H1 (cell line): ENCODE results near the gene TMEM161A. TPM values are rescaled to one million over a fixed set of nuclear protein-coding genes. Genes with fewer than 3 reads are reported as not detected.

Experiments used
- CTCF ChIA-PET: fragments of 300-600 bp; sonication (Branson Sonifier 250); formaldehyde crosslinking; loops from one replicate; lab custom pipeline; 2021; ENCODE audit not compliant: partially characterized antibody; lab: Charles Lee
- POLR2A ChIA-PET: fragments of 300-600 bp; sonication (Branson Sonifier 250); formaldehyde crosslinking; loops from one replicate; lab custom pipeline; 2021; ENCODE audit warnings: inconsistent platforms; ENCODE audit not compliant: partially characterized antibody; lab: Charles Lee
- DNase-seq, 2 experiments: peaks; one replicate each; pipeline versions ENCODE4 v3.0.0 to v3.0.0-alpha.2; 2010 to 2022; ENCODE audit warnings: low spot score in 2 of 2, low read depth in 1 of 2, mixed read lengths in 1 of 2
- FAIRE-seq: peaks from 2 replicates; lab custom pipeline; 2011; peaks lifted over from hg19 to GRCh38; lab: Jason Lieb, UNC
- H2AFZ ChIP-seq: 2 replicates; pipeline ENCODE4 v1.8.1; 2012; ENCODE audit warnings: low read length, inconsistent platforms
- H2AK5ac ChIP-seq: 2 replicates; pipeline ENCODE4 v1.6.1; 2013; ENCODE audit warnings: low read depth, low read length
- H2BK120ac ChIP-seq: replicated peaks from 2 replicates; pipeline ENCODE3; 2013; ENCODE audit warnings: low read depth, low read length, inconsistent platforms
- H2BK12ac ChIP-seq: 2 replicates; pipeline ENCODE4 v1.6.1; 2013; ENCODE audit warnings: low read depth, low read length
- H2BK15ac ChIP-seq: 2 replicates; pipeline ENCODE4 v1.6.1; 2013; ENCODE audit warnings: low read length
- H2BK20ac ChIP-seq: 2 replicates; pipeline ENCODE4 v1.6.1; 2013; ENCODE audit warnings: low read length
- H2BK5ac ChIP-seq: 2 replicates; pipeline ENCODE4 v1.6.1; 2013; ENCODE audit warnings: low read depth, low read length
- H3K14ac ChIP-seq: 2 replicates; pipeline ENCODE4 v1.6.1; 2013; ENCODE audit warnings: inconsistent platforms; ENCODE audit not compliant: insufficient read length
- H3K18ac ChIP-seq: 2 replicates; pipeline ENCODE4 v1.6.1; 2013; ENCODE audit warnings: low read length; ENCODE audit errors: extremely low read depth
- H3K23ac ChIP-seq: 2 replicates; pipeline ENCODE4 v1.6.1; 2013; ENCODE audit warnings: inconsistent platforms; ENCODE audit not compliant: insufficient read length
- H3K23me2 ChIP-seq: 2 replicates; pipeline ENCODE4 v1.6.1; 2013; ENCODE audit warnings: low read depth, low read length
- H3K27ac ChIP-seq: 2 replicates; pipeline ENCODE4 v1.6.1; 2011; ENCODE audit warnings: low read depth, low read length, inconsistent platforms
- H3K27me3 ChIP-seq, 4 experiments: replicated peaks in 1 of 4; 1 replicate in 1 of 4; 2 replicates in 3 of 4; pipeline versions ENCODE4 v1.6.1 to v1.8.1; 2011 to 2013; ENCODE audit warnings: low read length in 3 of 4, mild to moderate bottlenecking in 3 of 4, inconsistent platforms in 2 of 4, mixed read lengths in 2 of 4, moderate library complexity in 1 of 4; ENCODE audit not compliant: control insufficient read depth in 3 of 4, insufficient read depth in 3 of 4; ENCODE audit errors: extremely low read depth in 1 of 4
- H3K36me3 ChIP-seq, 4 experiments: 2 replicates each; pipeline versions ENCODE4 v1.6.1 to v1.8.1; 2011 to 2013; ENCODE audit warnings: mild to moderate bottlenecking in 4 of 4, low read length in 3 of 4, moderate library complexity in 2 of 4, control low read depth in 1 of 4, inconsistent platforms in 1 of 4; ENCODE audit not compliant: insufficient read depth in 4 of 4, control insufficient read depth in 2 of 4
- H3K4ac ChIP-seq: replicated peaks from 2 replicates; pipeline ENCODE3; 2013; ENCODE audit warnings: low read length, low read depth, mixed read lengths, inconsistent platforms; ENCODE audit not compliant: insufficient read length
- H3K4me1 ChIP-seq, 4 experiments: replicated peaks in 1 of 4; 1 replicate in 1 of 4; 2 replicates in 3 of 4; pipeline versions ENCODE4 v1.6.1 to v1.8.1; 2011 to 2013; ENCODE audit warnings: low read length in 3 of 4, inconsistent platforms in 2 of 4, mixed read lengths in 1 of 4; ENCODE audit not compliant: insufficient read depth in 4 of 4, control insufficient read depth in 3 of 4
- H3K4me2 ChIP-seq, 2 experiments: 2 replicates each; pipeline versions ENCODE4 v1.6.1 to v1.8.1; 2011 to 2013; ENCODE audit warnings: low read depth in 2 of 2, low read length in 2 of 2, control low read depth in 1 of 2, inconsistent platforms in 1 of 2, mild to moderate bottlenecking in 1 of 2; ENCODE audit not compliant: insufficient read depth in 1 of 2
- H3K4me3 ChIP-seq, 4 experiments: fragments of 200-600, 300-600 bp in 1 of 4; sonication (generic), shearing (Covaris generic), sonication (Bioruptor Twin) in 1 of 4; 2 replicates each; pipeline versions ENCODE4 v1.5.1 to v1.8.1; 2011 to 2016; ENCODE audit warnings: low read length in 4 of 4, low read depth in 3 of 4, control low read depth in 2 of 4, inconsistent platforms in 2 of 4, mild to moderate bottlenecking in 2 of 4, mixed read lengths in 1 of 4, moderate library complexity in 1 of 4; ENCODE audit not compliant: insufficient read depth in 2 of 4; ENCODE audit errors: extremely low read depth in 1 of 4
- H3K56ac ChIP-seq: replicated peaks from 2 replicates; pipeline ENCODE3; 2013; ENCODE audit warnings: low read depth, mild to moderate bottlenecking, mixed read lengths, low read length, inconsistent platforms; ENCODE audit not compliant: insufficient read length
- H3K79me1 ChIP-seq: 2 replicates; pipeline ENCODE4 v1.6.1; 2013; ENCODE audit warnings: low read depth, low read length, control low read depth
- H3K79me2 ChIP-seq, 2 experiments: 2 replicates each; pipeline versions ENCODE4 v1.6.1 to v1.8.1; 2012 to 2013; ENCODE audit warnings: low read length in 2 of 2, mild to moderate bottlenecking in 2 of 2, inconsistent platforms in 1 of 2; ENCODE audit not compliant: insufficient read depth in 2 of 2, control insufficient read depth in 1 of 2
- H3K9ac ChIP-seq, 4 experiments: replicated peaks in 1 of 4; 1 replicate in 1 of 4; 2 replicates in 3 of 4; pipeline versions ENCODE4 v1.6.1 to v1.8.1; 2011 to 2013; ENCODE audit warnings: low read depth in 3 of 4, low read length in 3 of 4, control low read depth in 2 of 4, mild to moderate bottlenecking in 2 of 4, moderate library complexity in 2 of 4, inconsistent platforms in 1 of 4; ENCODE audit errors: extremely low read depth in 1 of 4
- H3K9me3 ChIP-seq, 2 experiments: 2 replicates each; pipeline versions ENCODE4 v1.6.1 to v1.8.1; 2012 to 2013; ENCODE audit warnings: mild to moderate bottlenecking in 2 of 2, moderate library complexity in 2 of 2, control low read depth in 1 of 2, inconsistent platforms in 1 of 2, low read depth in 1 of 2, low read length in 1 of 2, mixed read lengths in 1 of 2; ENCODE audit not compliant: insufficient read depth in 2 of 2
- H4K20me1 ChIP-seq, 2 experiments: replicated peaks in 1 of 2; 2 replicates each; pipeline versions ENCODE3 to v1.8.1; 2011 to 2013; ENCODE audit warnings: inconsistent platforms in 2 of 2, low read length in 2 of 2, mild to moderate bottlenecking in 1 of 2; ENCODE audit not compliant: insufficient read depth in 2 of 2, control insufficient read depth in 1 of 2
- H4K5ac ChIP-seq: 2 replicates; pipeline ENCODE4 v1.6.1; 2013; ENCODE audit warnings: low read length, low read depth, mixed read lengths, inconsistent platforms; ENCODE audit not compliant: insufficient read length
- H4K8ac ChIP-seq: 2 replicates; pipeline ENCODE4 v1.8.0; 2013; ENCODE audit warnings: mild to moderate bottlenecking, moderate library complexity, low read length, inconsistent platforms; ENCODE audit not compliant: insufficient read depth; ENCODE audit errors: extremely low read depth
- H4K91ac ChIP-seq: replicated peaks from 2 replicates; pipeline ENCODE3; 2013; ENCODE audit warnings: low read length, mixed read lengths, inconsistent platforms; ENCODE audit not compliant: insufficient read length
- BCL11A ChIP-seq, 2 experiments: IDR thresholded peaks; one replicate each; pipeline ENCODE4 v1.6.1; 2011; ENCODE audit warnings: low read depth in 2 of 2, low read length in 2 of 2, mild to moderate bottlenecking in 2 of 2
- FOSL1 ChIP-seq: IDR thresholded peaks from 2 replicates; pipeline ENCODE4 v1.6.1; 2011; ENCODE audit warnings: mild to moderate bottlenecking, low read depth, low read length, moderate library complexity; ENCODE audit not compliant: insufficient read depth
- JUND ChIP-seq: IDR thresholded peaks from 2 replicates; pipeline ENCODE4 v1.6.1; 2011; ENCODE audit warnings: mild to moderate bottlenecking, improper control_type of control experiment, low read length
- RAD21 ChIP-seq, 2 experiments: IDR thresholded peaks in 1 of 2; conservative IDR thresholded peaks in 1 of 2; 2 replicates each; pipeline ENCODE4 v1.6.1; 2011; ENCODE audit warnings: low read depth in 2 of 2, low read length in 2 of 2, improper control_type of control experiment in 1 of 2, inconsistent platforms in 1 of 2, mild to moderate bottlenecking in 1 of 2, moderate library complexity in 1 of 2
- TAF1 ChIP-seq: IDR thresholded peaks from 2 replicates; pipeline ENCODE4 v1.6.1; 2011; ENCODE audit warnings: mild to moderate bottlenecking, low read depth, low read length
- WGBS, 2 experiments: shearing (Covaris generic) in 1 of 2; methylation state at CpG; one replicate each; pipeline versions ENCODE4 v1.1.6 to v1.1.7; 2013 to 2015; ENCODE audit warnings: low lambda C conversion rate in 2 of 2, mixed read lengths in 2 of 2, inconsistent platforms in 1 of 2, low coverage in 1 of 2, missing lambda C conversion rate in 1 of 2; ENCODE audit not compliant: insufficient replicate concordance in 2 of 2, insufficient coverage in 1 of 2, insufficient read length in 1 of 2; ENCODE audit errors: extremely low coverage in 1 of 2, missing lambda C conversion rate in 1 of 2; 5-methylcytosine and 5-hydroxymethylcytosine counted together
- long read RNA-seq, 2 experiments: library from RNA in 1 of 2; library from capped mRNA in 1 of 2; stranded (forward); transcript quantifications; one replicate each; pipeline ENCODE4 v2.0.0, GENCODE V29; 2021; ENCODE audit warnings: inconsistent platforms in 1 of 2
- polyA minus RNA-seq, 3 experiments: library from RNA; depleted of rRNA, polyadenylated mRNA; stranded (reverse); fragments of >200 nt; gene quantifications; 1 replicate in 2 of 3; 2 replicates in 1 of 3; pipeline ENCODE4 v1.2.3, GENCODE V29; 2011
- polyA plus RNA-seq, 7 experiments: library from polyadenylated mRNA; depleted of rRNA in 3 of 7; stranded (reverse) in 5 of 7; unstranded in 2 of 7; fragments of >200 nt in 5 of 7; fragments of 200-250 nt in 2 of 7; gene quantifications; 1 replicate in 5 of 7; 2 replicates in 1 of 7; 4 replicates in 1 of 7; pipeline versions ENCODE4 v1.2.1 to v1.2.3, GENCODE V29; 2011 to 2013; ENCODE audit warnings: missing spikeins in 2 of 7, mixed read lengths in 2 of 7
- total RNA-seq: library from RNA; stranded (reverse); fragmentation: NEBNext Ultra II Directional; extraction: Animal tissue kit (Norgen Biotek cat#: 25700); gene quantifications from 2 replicates; pipeline ENCODE4 v1.2.1, GENCODE V29; 2021
- TF ChIP-seq, protein P1 (sequence below): IDR thresholded peaks from 2 replicates; pipeline ENCODE4 v1.6.1; 2012; ENCODE audit warnings: inconsistent platforms

TMEM161A gene
- total RNA-seq (41.9 and 47.8 TPM in 2 replicates), polyA plus RNA-seq (2011; rRNA removed) (103 and 153 TPM in 2 replicates), polyA minus RNA-seq (2011; rRNA and poly(A)+ RNA removed) (46.0 and 81.2 TPM in 2 replicates)
- polyA plus RNA-seq (2011; cell fraction: cytosol; rRNA removed), result 80.8 TPM
- 202 TPM for polyA plus RNA-seq (2011; cell fraction: nucleus; rRNA removed)
- 26.3 to 50.2 TPM (median 47.7 TPM) in 4 replicates for polyA plus RNA-seq (2012, experiment 1 of 2)
- polyA plus RNA-seq (2012, experiment 2 of 2), result 46.4 TPM
- 62.3 TPM for polyA plus RNA-seq (2013, experiment 1 of 2)
- 53.9 TPM for polyA plus RNA-seq (2013, experiment 2 of 2)
- polyA minus RNA-seq (2011; cell fraction: cytosol; rRNA and poly(A)+ RNA removed), result 40.2 TPM
- 34.3 TPM for polyA minus RNA-seq (2011; cell fraction: nucleus; rRNA and poly(A)+ RNA removed)
- long read RNA-seq, experiment 1, transcript TMEM161A-201 (12 exons, 1,820 nt), result major isoform, 6 of 55 reads
- long read RNA-seq, experiment 1, partial matches to known transcripts, result 39 of 55 reads
- long read RNA-seq, experiment 1, other reads (novel, unspliced or antisense), result 10 of 55 reads
- long read RNA-seq, experiment 2, transcript TMEM161A-201 (12 exons, 1,820 nt), result major isoform, 28 of 43 reads
- long read RNA-seq, experiment 2, partial matches to known transcripts, result 3 of 43 reads
- long read RNA-seq, experiment 2, other reads (novel, unspliced or antisense), result 8 of 43 reads

DNA sequence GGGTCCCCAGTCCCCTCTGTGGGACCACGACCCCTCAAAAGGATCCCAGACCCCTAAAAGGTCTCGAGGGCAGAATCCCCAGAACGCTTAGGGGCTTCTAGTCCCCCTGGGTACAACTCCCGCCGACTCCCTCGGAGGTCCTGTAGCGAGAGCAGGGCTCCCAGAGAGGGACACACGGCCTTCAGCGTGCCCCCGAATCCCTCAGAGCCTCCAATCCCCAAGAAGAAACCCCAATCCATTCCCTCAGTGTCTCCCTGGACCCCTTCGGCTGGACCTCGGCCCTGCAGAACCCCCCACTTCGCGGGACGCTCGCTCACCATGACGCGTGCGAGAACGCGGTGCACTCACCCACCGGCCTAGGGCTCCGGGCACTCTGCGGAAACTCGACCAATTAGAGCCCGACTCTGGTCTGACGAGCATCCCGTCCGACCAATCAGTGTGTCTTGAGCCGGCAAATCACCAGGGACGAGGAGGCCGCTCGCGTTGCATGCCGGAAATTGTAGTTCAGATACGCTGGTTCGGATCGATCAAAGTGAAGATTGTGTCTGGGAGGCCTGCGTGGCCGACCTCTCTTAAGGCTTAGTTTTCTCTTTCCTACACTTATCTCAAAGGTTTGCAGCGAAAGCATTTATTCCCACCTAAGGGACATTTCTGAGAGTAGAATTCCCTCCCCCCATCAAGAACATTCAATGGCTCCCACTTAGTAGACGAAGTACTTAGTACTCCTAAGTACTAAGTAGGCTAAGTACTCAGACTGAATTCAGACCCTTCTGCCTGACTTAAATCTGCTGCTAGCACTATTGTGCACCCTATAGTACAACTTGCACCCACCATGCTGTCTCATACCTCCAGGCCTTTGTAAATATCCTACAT is at the start of gene TMEM161A:
TMEM161A (minus strand) TSS at position 370 of the 873 bp plus-strand sequence; CDS start at position 320, 50 bp downstream.
- peak; percentile 88 to 98 for DNase-seq
- ChIA-PET CTCF (interaction anchor here (0.8 to 6.2 kb wide), 10 partner anchors 10 to 115 kb away, joined by 3 to 46 read pairs (median 4); no protein-coding TSS in a partner anchor), POLR2A (interaction anchor here (0.7 to 1.5 kb wide), 3 partner anchors 23 to 69 kb away, joined by 3 to 5 read pairs (median 4); no protein-coding TSS in a partner anchor)
- Histone ChIP-seq H2BK15ac (no peak within 1 kb of the TSS), H2AFZ (no peak within 1 kb of the TSS), H3K23me2 (peaks cover 3% of the 10 kb centered on the region; the same call in 1 of the 2 replicates), H3K4ac (peak within 1 kb of the TSS; percentile 19), H3K23ac (no peak within 1 kb of the TSS), H3K9me3 (no peaks in the 10 kb centered on the region), H3K14ac (no peak within 1 kb of the TSS), H4K20me1 (peaks cover 2 to 7% of the 10 kb centered on the region in 2 experiments), H4K8ac (peak within 1 kb of the TSS; percentile 82; the same call in 1 of the 2 replicates), H3K4me3 (peak within 1 kb of the TSS; percentile 67 to 96 (median 72)), H2BK12ac (no peak within 1 kb of the TSS), H2BK5ac (no peak within 1 kb of the TSS), H3K4me2 (peak within 1 kb of the TSS; percentile 57 to 77), H3K27me3 (peaks cover 0 to 3% (median 0%) of the 10 kb centered on the region in 4 experiments; a peak in 4 of 7 replicates), H3K79me1 (peaks cover 5% of the 10 kb centered on the region; the same call in 1 of the 2 replicates), H3K36me3 (no peaks in the 10 kb centered on the region), H3K27ac (no peak within 1 kb of the TSS), H3K9ac (peak within 1 kb of the TSS; percentile 37 to 78 (median 66); a peak in 6 of 7 replicates), H3K79me2 (0 out of 4 replicates have a peak, but pooled peaks cover 0 to 4% of the 10 kb centered on the region in 2 experiments), H2AK5ac (no peak within 1 kb of the TSS), H3K18ac (peak within 1 kb of the TSS; percentile 79; the same call in 1 of the 2 replicates), H3K4me1 (peaks cover 0 to 14% (median 10%) of the 10 kb centered on the region in 4 experiments; a peak in 6 of 7 replicates), H2BK120ac (no peak within 1 kb of the TSS), H4K91ac (no peak within 1 kb of the TSS), H4K5ac (peak within 1 kb of the TSS; percentile 65), H2BK20ac (no peak within 1 kb of the TSS), H3K56ac (peak within 1 kb of the TSS; percentile 26)
- FAIRE-seq, result peak; percentile 72
- WGBS, 2 experiments, result 6% methylated on average over 42 of the region's 42 CpGs; no CpG with 5 or more reads in 1 of the 2 experiments
- TF ChIP-seq RAD21 (IDR thresholded peaks at IDR 0.05 in 1 of 2, conservative IDR thresholded peaks at IDR 0.05 in 1 of 2; ENCODE audit: low read depth in 2 of 2, low read length in 2 of 2) (no peak), TAF1 (peak; percentile 47; the same call in 1 of the 2 replicates), JUND (no peak), FOSL1 (no peak), BCL11A (IDR thresholded peaks at IDR 0.05; ENCODE audit: low read depth in 2 of 2, low read length in 2 of 2) (no peak)
- TF ChIP-seq, protein P1, sequence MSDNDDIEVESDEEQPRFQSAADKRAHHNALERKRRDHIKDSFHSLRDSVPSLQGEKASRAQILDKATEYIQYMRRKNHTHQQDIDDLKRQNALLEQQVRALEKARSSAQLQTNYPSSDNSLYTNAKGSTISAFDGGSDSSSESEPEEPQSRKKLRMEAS, result peak; percentile 67
